DMS153 treated with DMSO at 0.1 percent for 48 hours (cell line): ENCODE data around the gene ZC2HC1C.
"Not testable (repeated sequence)": the region's sequence is repeated elsewhere in the genome, so short reads cannot be mapped to it uniquely, and the experiment has no call there.

Experiments
- DNase-seq: peaks from one replicate; lab custom pipeline; 2025; ENCODE audit not compliant: unreplicated experiment; lab: John Stamatoyannopoulos, UW

ZC2HC1C gene

DNA sequence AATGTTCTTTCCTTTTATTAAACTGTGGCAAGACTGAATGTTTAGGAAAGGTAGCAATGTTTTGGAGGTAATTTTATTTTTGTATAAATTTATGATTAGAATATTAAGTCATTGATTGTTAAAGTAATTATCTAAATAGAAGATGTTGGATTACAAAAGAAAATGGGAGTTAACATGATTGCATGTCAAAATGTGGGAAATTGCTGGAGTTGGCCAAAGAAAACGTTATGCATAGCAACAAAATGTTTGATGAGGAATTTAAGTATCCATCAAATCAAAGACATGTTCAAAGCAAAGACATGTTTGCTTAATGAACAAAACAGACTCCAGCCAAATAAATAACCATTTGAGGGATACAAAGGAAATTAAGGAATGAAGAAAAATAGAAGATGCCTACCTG is 15.0 kb upstream of the ZC2HC1C start:
- DNase-seq, result no peak

DNA sequence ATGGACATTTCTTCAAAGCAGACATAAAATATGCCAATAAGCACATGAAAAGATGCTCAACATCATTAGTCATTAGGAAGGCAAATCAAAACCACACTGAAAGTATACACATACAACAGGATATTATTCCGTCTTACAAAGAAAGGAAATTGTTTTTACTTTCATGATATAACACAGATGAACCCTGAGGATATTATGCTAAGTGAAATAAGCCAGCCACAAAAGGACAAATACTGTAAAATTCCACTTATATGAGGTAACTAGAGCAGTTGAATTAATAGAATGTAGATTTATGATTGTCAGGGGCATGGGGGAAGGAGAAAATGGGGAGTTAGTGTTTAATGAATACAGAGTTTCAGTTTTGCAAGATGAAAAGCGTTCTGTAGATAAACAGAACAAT is 9.8 kb upstream of the ZC2HC1C start:
- no peak for DNase-seq

DNA sequence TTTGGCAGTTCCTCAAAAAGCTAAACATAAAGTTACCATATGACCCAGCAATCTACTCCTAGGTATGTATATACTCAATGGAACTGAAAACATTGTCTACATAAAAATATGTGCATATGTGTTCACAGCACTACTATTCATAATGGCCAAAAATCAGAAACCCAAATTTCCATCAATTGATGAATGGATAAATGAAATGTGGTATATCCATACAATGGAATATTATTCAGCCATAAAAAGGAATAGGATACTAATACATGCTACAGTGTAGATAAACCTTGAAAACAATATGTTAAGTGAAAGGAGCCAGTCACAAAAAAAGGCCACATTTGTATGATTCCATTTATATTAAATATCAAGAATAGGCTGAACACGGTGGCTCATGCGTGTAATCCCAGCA is 9.0 kb upstream of the ZC2HC1C start:
- no peak for DNase-seq

DNA sequence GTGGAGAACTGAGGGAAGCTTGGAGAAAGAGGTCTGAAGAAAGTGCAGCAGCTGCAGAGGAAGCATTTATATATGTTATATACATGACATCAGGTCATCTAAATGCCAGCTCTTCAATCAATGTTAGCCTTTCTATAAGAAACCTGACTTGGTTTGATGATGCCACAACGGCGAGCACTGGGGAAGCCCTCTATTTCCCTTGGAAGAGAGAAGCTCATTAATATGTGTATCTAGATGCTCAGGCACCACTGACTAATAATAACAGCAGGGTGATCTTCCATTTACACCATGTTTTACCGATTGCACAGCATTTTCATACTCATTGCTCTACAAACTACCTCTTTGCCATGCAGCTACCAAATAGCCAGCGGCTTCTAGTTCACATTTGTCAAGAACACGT is 6.4 kb upstream of the ZC2HC1C start:
- DNase-seq, result no peak

DNA sequence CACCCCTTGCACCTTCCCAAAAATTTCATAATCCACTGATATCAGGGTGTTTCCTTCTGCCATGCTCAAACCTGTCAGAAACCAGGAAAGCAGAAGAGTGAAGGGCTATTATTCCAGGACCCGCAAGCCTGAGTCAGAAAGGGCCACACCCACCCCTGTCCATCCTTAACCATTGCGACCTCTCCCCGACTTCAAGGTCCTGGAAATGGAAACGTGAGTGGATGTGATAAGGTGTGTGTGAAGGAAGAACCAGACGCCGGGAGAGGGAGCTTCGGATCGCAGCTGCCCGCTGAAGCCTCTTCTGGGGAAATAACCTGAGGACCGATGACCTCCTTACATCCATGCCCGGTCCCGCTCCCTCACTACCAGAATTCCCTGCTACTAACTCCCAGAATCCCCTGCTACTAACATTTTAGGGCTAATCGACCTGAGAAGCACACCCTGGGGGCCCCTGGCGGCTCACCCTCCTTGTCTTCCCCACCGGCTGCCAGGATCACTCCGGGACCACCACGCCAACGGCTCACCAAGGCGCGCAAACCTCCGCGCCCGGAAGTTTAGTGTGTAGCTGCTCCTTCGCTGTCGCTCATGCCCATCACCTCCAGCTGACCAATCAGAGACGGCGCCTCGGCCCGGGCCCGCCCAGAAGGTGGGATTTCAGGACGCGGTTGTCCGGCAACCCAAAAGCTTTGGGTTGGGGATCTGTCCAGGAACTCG is 5.8 kb upstream of the ZC2HC1C start, which contains the start of gene ACYP1:
Gene ACYP1, minus strand, starts transcription at position 534 of the 714 bp plus-strand sequence. Its CDS starts 471 bp downstream, at position 63.
- peak; percentile 66 for DNase-seq

DNA sequence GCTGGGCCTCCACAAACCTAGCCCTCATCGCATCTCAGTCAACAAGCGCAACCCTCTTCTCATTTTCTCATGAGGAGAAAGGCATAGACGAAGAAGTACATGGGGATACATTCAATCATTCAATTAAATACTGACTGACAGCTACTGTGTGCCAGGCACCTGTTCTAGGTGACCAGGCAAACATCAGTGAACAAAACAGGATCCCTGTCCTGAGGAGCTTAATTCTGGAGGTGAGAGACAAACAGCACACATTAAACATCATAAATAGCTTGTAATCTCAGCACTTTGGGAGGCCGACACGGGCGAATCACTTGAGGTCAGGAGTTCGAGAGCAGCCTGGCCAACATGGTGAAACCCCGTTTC is 5.3 kb upstream of the ZC2HC1C start:
- no peak for DNase-seq

DNA sequence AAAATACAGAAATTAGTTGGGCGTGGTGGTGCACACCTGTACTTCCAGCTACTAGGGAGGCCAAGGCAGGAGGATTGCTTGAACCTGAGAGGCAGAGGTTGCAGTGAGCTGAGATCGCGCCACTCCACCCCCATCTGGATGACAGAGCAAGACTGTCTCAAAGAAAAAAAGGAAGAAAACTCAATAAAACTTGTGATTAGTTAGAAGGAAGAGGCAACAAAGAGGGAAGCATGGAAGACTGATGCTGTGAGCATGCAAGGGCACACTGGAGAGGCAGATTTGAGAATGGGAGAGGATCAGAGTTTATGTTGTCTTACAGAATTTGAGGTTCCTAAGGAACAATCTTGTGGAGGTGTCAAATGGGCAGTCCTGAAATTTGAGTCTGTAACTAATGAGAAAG is 2.8 kb upstream of the ZC2HC1C start:
- no peak for DNase-seq

DNA sequence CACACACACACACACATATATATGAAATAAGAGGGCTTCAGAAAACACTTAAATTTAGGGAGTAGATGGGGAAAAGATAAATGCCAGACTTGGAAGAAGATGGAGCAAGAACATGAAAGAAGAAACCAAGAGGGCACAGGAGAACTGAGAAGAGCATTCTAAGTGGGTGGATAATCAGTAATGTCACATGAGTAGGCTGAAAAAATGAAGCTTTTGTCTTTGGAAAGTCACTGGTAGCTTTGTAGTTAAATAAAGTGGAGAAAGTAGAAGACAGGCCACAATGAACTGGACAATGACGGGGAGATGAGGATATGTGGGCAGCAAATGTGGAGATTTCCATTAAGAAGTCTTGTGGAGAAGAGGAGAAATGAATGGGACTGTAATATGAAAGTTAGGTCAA is 2.2 kb upstream of the ZC2HC1C start:
- DNase-seq, result no peak

DNA sequence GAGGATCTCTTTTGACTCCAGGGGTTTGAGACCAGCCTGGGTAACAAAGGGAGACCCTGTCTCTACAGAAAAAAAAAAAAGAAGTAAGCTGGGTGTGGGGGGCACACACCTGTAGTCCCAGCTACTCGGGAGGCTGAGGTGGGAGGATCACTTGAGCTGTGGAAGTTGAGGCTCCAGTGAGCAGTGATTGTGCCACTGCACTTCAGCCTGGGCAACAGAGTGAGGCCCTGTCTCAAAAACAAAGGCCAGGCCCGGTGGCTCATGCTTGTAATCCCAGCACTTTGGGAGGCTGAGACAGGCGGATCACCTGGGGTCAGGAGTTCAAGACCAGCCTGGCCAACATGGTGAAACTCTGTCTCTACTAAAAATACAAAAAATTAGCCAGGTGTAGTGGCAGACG is 1.7 kb upstream of the ZC2HC1C start:
- not testable (repeated sequence) for DNase-seq

DNA sequence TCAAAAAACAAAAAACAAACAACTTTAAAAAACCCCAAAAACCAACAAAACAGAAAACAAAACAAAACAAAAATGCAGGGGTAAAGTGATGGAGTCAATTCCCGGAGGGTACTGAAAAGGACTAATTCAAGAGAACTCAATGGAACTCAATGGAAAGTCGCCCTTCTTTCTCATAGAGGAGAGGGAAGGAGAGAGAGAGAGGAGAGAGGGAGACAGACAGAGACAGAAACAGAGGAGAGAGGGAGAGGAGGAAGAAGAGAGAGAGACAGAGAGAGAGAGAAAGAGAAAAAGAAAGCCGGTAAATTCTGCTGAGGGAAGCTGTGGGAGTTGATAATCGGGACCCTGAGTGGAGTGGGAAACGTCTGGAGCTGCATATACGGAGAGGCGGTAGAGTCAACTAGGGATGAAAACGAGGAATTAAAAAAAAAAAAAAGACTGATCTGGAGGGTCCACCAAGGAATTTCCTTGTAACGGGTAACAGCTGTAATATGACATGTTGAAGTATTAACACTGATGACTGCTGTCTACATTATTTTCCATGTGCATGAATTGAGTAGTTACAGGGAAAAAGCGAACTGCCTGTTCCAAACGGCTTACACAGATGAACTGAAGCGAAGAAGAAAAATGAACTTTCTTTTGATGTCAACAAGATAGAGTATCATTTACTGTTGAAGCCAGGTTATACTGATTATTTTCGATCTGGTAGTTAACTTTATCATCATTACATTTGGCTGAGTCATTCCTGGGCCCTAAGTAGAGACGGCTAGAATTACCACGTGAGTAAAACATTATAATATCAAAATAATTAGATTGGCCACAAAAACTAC is 934 bp upstream of the ZC2HC1C start:
- peak; percentile 43 for DNase-seq

DNA sequence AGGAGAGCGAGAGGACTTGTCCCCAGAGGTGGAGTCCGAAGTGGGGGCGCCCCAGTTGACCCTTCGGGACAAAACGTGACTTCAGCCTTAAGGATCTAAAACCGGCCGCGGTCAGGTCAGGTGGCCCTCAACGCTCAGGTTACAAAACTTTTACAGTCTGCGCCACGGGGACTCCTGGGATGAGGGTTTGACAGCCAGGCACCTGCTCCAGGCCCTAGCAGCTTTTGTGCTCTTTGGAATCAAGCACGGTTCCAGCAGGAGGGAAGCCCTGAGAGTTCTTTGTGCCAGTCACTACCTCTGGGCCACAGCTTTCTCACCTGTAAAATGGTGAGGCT is 337 bp downstream of the ZC2HC1C start:
- DNase-seq, result no peak

DNA sequence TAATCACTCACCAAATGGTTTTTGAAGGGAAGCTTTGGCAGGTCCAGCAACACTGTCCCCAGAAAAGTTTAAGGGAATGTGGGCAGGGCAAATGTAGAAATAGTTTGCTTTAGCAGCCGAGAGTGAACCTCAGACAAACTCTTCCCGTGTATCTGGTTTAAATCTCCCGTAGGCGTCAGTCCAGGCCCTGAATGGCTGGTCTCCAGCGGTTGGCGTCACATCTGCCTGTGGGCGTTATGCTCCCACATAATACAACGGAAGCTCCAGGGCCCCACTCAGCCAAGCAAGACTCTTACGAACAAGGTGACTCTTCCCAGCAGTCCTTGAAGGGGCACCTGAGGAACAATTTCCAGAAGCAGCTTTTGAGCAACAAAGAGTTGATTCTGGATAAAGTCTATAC is 942 bp downstream of the ZC2HC1C start:
- DNase-seq, result no peak

DNA sequence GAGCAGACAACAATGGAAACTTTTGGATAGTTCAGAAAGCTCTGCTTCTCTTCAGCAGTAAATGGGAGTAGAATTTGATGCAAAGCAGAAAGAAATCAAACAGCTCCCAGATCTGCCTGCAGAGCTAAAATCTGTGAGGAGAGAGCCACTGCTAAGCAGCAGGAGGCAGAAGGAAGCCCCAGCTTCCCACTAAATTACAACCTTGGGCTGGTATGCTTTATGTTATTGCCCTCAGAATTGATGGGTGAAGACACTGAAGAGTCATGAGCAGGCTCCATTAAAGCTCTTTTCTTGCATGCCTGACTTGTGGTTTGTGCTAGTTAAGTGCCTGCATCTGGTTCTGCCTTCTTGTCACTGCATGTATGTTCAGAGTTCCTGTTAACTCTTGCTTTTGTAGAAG is 8.4 kb downstream of the ZC2HC1C start:
- DNase-seq, result no peak

DNA sequence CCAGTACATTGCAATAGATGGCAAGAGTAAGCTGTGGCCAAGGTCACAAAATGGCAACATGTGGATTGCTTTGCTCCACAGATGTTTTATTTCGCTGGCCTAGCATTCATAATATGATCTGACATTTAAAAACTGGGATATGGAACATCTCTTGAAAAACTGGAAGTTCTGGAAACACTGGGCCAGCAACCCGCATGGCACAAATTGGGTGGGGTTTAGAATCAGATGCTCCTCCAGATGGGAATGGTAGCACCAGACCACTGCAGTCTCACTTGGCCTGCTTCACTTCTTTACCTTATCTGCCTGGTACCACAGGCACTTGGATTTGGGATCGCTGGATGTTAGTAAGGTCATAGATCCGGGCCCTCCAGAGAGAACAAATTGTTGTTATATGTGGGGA is 10.1 kb downstream of the ZC2HC1C start:
- no peak for DNase-seq

DNA sequence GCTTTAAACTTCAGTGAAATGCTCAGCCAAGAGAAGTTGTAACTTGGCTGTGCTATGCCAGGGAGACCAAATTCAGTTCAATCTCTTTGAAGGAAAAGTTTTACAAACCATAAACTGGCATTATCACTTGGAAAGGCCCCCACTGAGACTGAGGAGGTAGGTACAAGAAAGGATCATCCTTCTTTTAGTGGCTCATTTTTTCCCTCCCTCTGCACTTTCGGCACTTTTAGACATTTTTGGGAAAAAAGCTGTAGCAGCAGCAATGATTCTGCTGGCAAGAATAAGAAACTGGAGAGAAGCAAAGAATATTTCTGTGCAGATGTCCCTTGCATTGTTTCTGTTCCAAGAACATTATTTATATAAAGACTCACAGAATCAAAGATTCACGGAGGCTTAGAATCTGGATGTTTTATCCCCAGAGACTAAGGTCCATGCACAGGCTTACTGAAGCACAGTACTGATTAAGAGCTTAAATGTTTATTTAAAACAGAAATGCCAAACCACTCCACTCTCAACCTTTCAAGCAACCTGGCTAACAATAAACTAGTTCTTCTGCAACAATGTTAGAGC is 12.3 kb downstream of the ZC2HC1C start:
- no peak for DNase-seq

DNA sequence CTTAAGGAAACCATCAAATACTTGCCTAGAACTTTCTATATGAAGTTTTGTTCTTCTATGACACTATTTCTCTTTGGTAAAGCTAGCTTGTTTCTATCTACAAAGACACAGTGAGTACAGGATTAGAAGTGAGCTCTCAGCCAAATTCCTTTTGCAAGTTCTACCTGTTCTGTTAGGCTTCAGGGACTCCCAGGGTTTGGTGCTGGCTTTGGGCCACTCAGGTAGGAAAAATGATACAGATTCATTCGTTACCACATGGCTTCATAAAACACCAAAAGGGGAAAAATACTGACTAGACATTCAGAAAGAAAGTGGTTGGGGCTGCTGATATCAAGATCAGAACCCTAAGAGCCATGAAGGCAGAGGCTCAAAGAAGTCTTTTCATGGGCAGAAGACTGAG is 13.8 kb downstream of the ZC2HC1C start:
- DNase-seq, result no peak

DNA sequence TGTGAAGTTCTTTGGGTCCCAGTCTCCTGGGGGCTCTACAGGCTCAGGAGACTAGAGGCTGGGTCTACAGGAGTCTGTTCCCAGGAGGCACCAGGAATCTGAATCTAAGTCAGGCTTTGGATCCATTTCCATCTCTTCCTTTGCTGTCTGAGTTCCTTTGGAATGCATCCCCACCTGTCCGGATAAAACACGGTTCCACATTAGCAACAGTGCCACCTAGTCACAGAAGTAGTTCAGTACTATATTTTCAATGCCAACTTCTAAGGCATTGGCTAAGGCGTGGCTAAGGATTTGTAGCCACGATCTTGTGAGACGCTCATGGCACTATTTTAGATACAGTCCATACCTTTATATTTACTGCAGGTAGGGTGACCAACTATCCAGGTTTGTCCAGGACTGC is 15.1 kb downstream of the ZC2HC1C start:
- DNase-seq, result no peak

DNA sequence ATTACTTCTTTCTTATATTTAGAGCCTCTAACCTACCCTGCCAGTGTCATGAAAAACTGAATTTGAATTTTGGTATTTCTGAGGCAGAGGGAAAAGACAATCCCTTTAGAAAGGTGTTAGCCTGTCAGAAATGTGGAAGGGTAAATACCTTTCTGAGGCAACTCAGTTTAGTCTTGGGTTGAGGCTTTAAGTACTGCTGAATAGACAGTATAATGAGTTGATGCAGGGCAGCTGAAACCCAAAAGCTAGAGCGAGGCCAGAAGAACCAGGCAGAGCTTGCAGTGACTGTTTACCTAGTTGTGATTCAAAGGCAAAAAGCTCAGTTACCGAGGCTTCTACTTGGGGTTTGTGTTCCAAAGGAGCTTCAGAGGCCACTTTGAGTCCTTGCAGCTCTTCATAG is 18.7 kb downstream of the ZC2HC1C start:
- DNase-seq, result no peak

DNA sequence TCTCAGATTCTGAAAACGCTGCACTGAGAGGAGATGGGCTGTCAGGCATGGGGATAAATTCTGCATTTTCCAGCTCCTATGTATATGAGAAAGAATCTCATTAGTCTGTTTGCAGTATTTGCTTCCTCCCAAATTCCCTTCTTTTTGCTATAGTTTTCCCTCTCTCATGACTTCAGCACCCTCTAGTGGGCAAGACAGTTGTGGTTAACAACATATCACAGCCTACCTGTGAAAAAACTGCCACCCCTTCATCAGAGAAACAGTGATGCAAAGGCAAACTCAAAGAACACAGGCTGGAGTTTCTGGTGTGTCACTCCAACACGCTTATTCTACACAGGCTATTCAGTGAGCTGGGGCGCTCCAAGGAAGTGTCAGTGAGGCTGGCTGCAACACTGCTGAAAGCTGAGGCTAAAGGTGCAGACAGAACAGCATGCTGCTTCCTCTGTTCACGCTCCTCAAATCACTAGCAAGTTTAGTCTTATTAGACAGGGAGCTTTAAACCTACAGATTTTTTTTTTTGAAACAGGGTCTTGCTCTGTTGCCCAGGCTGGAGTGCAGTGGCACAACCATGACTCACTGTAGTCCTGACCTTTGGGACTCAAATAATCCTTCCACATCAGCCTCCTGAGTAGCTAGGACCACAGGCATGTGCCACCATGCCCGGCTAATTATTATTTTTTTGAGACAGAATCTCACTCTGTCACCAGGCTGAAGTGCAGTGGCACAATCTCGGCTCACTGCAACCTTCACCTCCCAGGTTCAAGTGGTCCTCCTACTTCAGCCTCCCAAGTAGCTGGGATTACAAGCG is 19.3 kb downstream of the ZC2HC1C start:
- DNase-seq, result peak; percentile 24

DNA sequence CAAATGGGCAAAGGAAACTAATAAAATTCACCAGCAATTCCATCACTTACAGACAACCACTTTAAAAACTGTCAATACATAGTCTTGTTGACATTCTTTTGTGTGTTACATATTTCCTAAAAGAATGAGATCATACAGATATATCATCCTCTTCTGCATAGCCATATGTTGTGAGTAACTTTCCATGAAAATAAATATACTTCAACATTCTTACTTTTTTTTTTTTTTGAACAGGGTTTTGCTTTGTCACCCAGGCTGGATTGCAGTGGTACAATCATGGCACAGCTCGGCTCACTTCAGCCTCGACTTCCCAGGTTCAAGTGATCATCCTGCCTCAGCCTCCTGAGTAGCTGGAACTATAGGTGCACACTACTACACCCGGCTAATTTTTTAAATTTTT is 20.9 kb downstream of the ZC2HC1C start:
- no peak for DNase-seq

DNA sequence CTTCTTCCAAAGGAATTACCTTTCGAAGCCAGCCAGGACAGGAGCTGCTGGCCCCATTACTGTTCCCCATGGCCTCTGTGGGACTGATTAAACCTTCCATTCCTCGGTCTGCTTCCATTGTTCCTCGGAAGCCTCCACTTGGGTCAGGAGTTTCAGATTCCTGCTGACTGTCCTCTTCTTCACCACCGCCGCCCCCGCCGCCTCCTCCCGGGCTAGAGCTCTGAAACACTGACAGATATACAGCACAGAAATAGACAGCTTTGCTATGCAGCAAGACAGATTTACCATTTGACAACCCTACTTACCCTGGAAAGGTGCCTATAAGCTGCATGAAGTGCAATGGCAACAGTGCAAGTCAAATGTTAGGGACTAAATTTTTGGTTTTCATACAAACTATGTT is 21.8 kb downstream of the ZC2HC1C start:
- no peak for DNase-seq

DNA sequence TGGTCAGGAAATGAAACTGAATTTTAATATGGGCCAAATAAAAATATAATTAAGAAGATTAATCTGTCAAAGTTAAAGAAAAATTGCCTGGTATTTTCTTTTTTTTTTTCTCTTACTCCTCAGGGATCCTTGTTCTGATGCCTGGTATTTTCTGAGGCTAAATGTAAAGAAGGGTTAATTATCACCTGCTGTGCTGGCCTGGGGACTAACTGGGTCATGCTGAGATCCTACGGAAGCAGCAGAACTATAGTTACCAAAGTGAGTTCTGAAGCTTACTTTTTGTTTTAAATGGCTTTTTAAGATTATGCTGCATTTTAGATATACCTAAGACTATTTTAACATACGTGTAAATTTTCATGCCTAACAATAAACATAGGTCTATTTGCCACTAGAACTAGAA is 23.3 kb downstream of the ZC2HC1C start:
- DNase-seq, result no peak
